Measurements from ENCODE around the gene RAB3IL1. TPM values are rescaled to one million over a fixed set of nuclear protein-coding genes. Genes with fewer than 3 reads are reported as not detected.

RAB3IL1 gene
- total and polyA plus RNA-seq, 3 donors from 2014 or later, result 57.7 to 88.2 (median 65.8) TPM

GRCh38 chr11:61923166-61924063 is 6.0 kb upstream of the RAB3IL1 start:
- TF ChIP-seq CTCF (IDR thresholded peaks at IDR 0.05) (no peak), POLR2A (IDR thresholded peaks at IDR 0.05) (no peak)
- intact Hi-C loops (cut with DNase I; ENCODE audit: low total_unique reads), result no loop called here
- H3K27ac ChIP-seq, result peak overlapping the region; percentile 71 to 83
- H3K27me3 ChIP-seq, result no peaks in the 10 kb centered on the region
- no peaks in the 10 kb centered on the region for H3K9me3 ChIP-seq
- H3K36me3 ChIP-seq (ENCODE audit: low read depth, missing control alignments), result no peaks in the 10 kb centered on the region
- H3K4me3 ChIP-seq, result no peak overlapping the region
- 23 to 43% methylated on average over 13 to 18 of the region's 18 CpGs for WGBS, 2 donors
- peaks cover 47% of the 10 kb centered on the region for H3K4me1 ChIP-seq
- peak; percentile 97 for DNase-seq

- TF ChIP-seq POLR2A (IDR thresholded peaks at IDR 0.05) (no peak), CTCF (IDR thresholded peaks at IDR 0.05) (no peak)
- intact Hi-C loops (cut with DNase I; ENCODE audit: low total_unique reads), result no loop called here
- WGBS, 2 donors, result 27 to 33% methylated on average over 6 of the region's 6 CpGs
- Histone ChIP-seq H3K9me3 (no peaks in the 10 kb centered on the region), H3K27ac (peak overlapping the region; percentile 71 to 83), H3K4me3 (no peak overlapping the region), H3K36me3 (ENCODE audit: low read depth, missing control alignments) (no peaks in the 10 kb centered on the region), H3K27me3 (no peaks in the 10 kb centered on the region), H3K4me1 (peaks cover 56% of the 10 kb centered on the region)
- peak; percentile 85 for DNase-seq
These were observed 5.2 kb upstream of the RAB3IL1 start for GRCh38 chr11:61922539-61922938.

- no peak for DNase-seq
- H3K36me3 ChIP-seq (ENCODE audit: low read depth, missing control alignments), result no peaks in the 10 kb centered on the region
- H3K27ac ChIP-seq, result peak overlapping the region; percentile 71 to 83
- H3K4me1 ChIP-seq, result peaks cover 56% of the 10 kb centered on the region
- WGBS, 2 donors, result 85 to 87% methylated on average over 3 of the region's 3 CpGs
- TF ChIP-seq POLR2A (IDR thresholded peaks at IDR 0.05) (no peak), CTCF (IDR thresholded peaks at IDR 0.05) (no peak)
- H3K4me3 ChIP-seq, result no peak overlapping the region
- intact Hi-C loops (cut with DNase I; ENCODE audit: low total_unique reads), result no loop called here
- no peaks in the 10 kb centered on the region for H3K9me3 ChIP-seq
- H3K27me3 ChIP-seq, result no peaks in the 10 kb centered on the region
These were observed 4.1 kb upstream of the RAB3IL1 start for GRCh38 chr11:61921446-61921845.

GRCh38 chr11:61919705-61920631 is 2.6 kb upstream of the RAB3IL1 start:
- DNase-seq, result no peak
- TF ChIP-seq POLR2A (IDR thresholded peaks at IDR 0.05) (no peak), CTCF (IDR thresholded peaks at IDR 0.05) (no peak)
- intact Hi-C loops (cut with DNase I; ENCODE audit: low total_unique reads), result no loop called here
- H3K4me3 ChIP-seq, result peak overlapping the region; percentile 0 to 4
- no peaks in the 10 kb centered on the region for H3K27me3 ChIP-seq
- 55 to 77% methylated on average over 4 to 13 of the region's 13 CpGs for WGBS, 2 donors
- H3K4me1 ChIP-seq, result peaks cover 66% of the 10 kb centered on the region
- peak overlapping the region; percentile 63 to 90 for H3K27ac ChIP-seq
- H3K9me3 ChIP-seq, result no peaks in the 10 kb centered on the region
- H3K36me3 ChIP-seq (ENCODE audit: low read depth, missing control alignments), result no peaks in the 10 kb centered on the region
